ENCODE results near the gene BAG3.

The BAG3 gene

GRCh38 chr10:119620241-119621077, 30.7 kb upstream of the BAG3 start:
- Histone ChIP-seq H3K27me3 (ENCODE audit: control insufficient read depth, insufficient read depth, low read length) (no peaks in the 10 kb centered on the region), H3K27ac (ENCODE audit: low read length) (no peak overlapping the region), H3K9me3 (ENCODE audit: control insufficient read depth, low read depth, low read length) (no peaks in the 10 kb centered on the region), H3K4me1 (ENCODE audit: control insufficient read depth, low read depth, low read length) (no peaks in the 10 kb centered on the region), H3K9ac (ENCODE audit: low read length) (no peak overlapping the region), H3K36me3 (ENCODE audit: control insufficient read depth, low read depth, low read length) (no peaks in the 10 kb centered on the region), H3K4me3 (ENCODE audit: low read length) (no peak overlapping the region)

- no peaks in the 10 kb centered on the region for H3K9me3 ChIP-seq (ENCODE audit: control insufficient read depth, low read depth, low read length)
- H3K9ac ChIP-seq (ENCODE audit: low read length): no peak overlapping the region
- H3K27me3 ChIP-seq (ENCODE audit: control insufficient read depth, insufficient read depth, low read length): no peaks in the 10 kb centered on the region
- no peaks in the 10 kb centered on the region for H3K4me1 ChIP-seq (ENCODE audit: control insufficient read depth, low read depth, low read length)
- no peak overlapping the region for H3K4me3 ChIP-seq (ENCODE audit: low read length)
- no peak overlapping the region for H3K27ac ChIP-seq (ENCODE audit: low read length)
- H3K36me3 ChIP-seq (ENCODE audit: control insufficient read depth, low read depth, low read length): no peaks in the 10 kb centered on the region
Measured at GRCh38 chr10:119621078-119621384, 30.1 kb upstream of the BAG3 start.

- Histone ChIP-seq H3K9ac (ENCODE audit: low read length) (no peak overlapping the region), H3K9me3 (ENCODE audit: control insufficient read depth, low read depth, low read length) (no peaks in the 10 kb centered on the region), H3K27ac (ENCODE audit: low read length) (no peak overlapping the region), H3K36me3 (ENCODE audit: control insufficient read depth, low read depth, low read length) (no peaks in the 10 kb centered on the region), H3K4me1 (ENCODE audit: control insufficient read depth, low read depth, low read length) (no peaks in the 10 kb centered on the region), H3K27me3 (ENCODE audit: control insufficient read depth, insufficient read depth, low read length) (no peaks in the 10 kb centered on the region), H3K4me3 (ENCODE audit: low read length) (no peak overlapping the region)
Measured at GRCh38 chr10:119625570-119626280, 25.5 kb upstream of the BAG3 start.

- Histone ChIP-seq H3K4me3 (ENCODE audit: low read length) (no peak overlapping the region), H3K27ac (ENCODE audit: low read length) (no peak overlapping the region), H3K9me3 (ENCODE audit: control insufficient read depth, low read depth, low read length) (no peaks in the 10 kb centered on the region), H3K36me3 (ENCODE audit: control insufficient read depth, low read depth, low read length) (no peaks in the 10 kb centered on the region), H3K9ac (ENCODE audit: low read length) (no peak overlapping the region), H3K4me1 (ENCODE audit: control insufficient read depth, low read depth, low read length) (no peaks in the 10 kb centered on the region), H3K27me3 (ENCODE audit: control insufficient read depth, insufficient read depth, low read length) (no peaks in the 10 kb centered on the region)
Measured at GRCh38 chr10:119630300-119630699, 20.9 kb upstream of the BAG3 start.

- Histone ChIP-seq H3K27me3 (ENCODE audit: control insufficient read depth, insufficient read depth, low read length) (no peaks in the 10 kb centered on the region), H3K4me1 (ENCODE audit: control insufficient read depth, low read depth, low read length) (no peaks in the 10 kb centered on the region), H3K4me3 (ENCODE audit: low read length) (no peak overlapping the region), H3K36me3 (ENCODE audit: control insufficient read depth, low read depth, low read length) (no peaks in the 10 kb centered on the region), H3K9ac (ENCODE audit: low read length) (no peak overlapping the region), H3K9me3 (ENCODE audit: control insufficient read depth, low read depth, low read length) (no peaks in the 10 kb centered on the region), H3K27ac (ENCODE audit: low read length) (no peak overlapping the region)
Measured at GRCh38 chr10:119633538-119634218, 17.5 kb upstream of the BAG3 start.

GRCh38 chr10:119634219-119634544, 17.0 kb upstream of the BAG3 start:
- H3K36me3 ChIP-seq (ENCODE audit: control insufficient read depth, low read depth, low read length): no peaks in the 10 kb centered on the region
- H3K9me3 ChIP-seq (ENCODE audit: control insufficient read depth, low read depth, low read length): no peaks in the 10 kb centered on the region
- no peaks in the 10 kb centered on the region for H3K4me1 ChIP-seq (ENCODE audit: control insufficient read depth, low read depth, low read length)
- no peaks in the 10 kb centered on the region for H3K27me3 ChIP-seq (ENCODE audit: control insufficient read depth, insufficient read depth, low read length)
- no peak overlapping the region for H3K4me3 ChIP-seq (ENCODE audit: low read length)
- no peak overlapping the region for H3K9ac ChIP-seq (ENCODE audit: low read length)
- no peak overlapping the region for H3K27ac ChIP-seq (ENCODE audit: low read length)

- no peaks in the 10 kb centered on the region for H3K9me3 ChIP-seq (ENCODE audit: control insufficient read depth, low read depth, low read length)
- no peaks in the 10 kb centered on the region for H3K4me1 ChIP-seq (ENCODE audit: control insufficient read depth, low read depth, low read length)
Measured at GRCh38 chr10:119637631-119638030, 13.5 kb upstream of the BAG3 start.

GRCh38 chr10:119638982-119639381, 12.2 kb upstream of the BAG3 start:
- Histone ChIP-seq H3K9me3 (ENCODE audit: control insufficient read depth, low read depth, low read length) (no peaks in the 10 kb centered on the region), H3K4me3 (ENCODE audit: low read length) (no peak overlapping the region), H3K36me3 (ENCODE audit: control insufficient read depth, low read depth, low read length) (no peaks in the 10 kb centered on the region), H3K27me3 (ENCODE audit: control insufficient read depth, insufficient read depth, low read length) (no peaks in the 10 kb centered on the region), H3K9ac (ENCODE audit: low read length) (no peak overlapping the region), H3K4me1 (ENCODE audit: control insufficient read depth, low read depth, low read length) (no peaks in the 10 kb centered on the region), H3K27ac (ENCODE audit: low read length) (no peak overlapping the region)

More at GRCh38 chr10:119637631-119638030, 13.5 kb upstream of the BAG3 start:
- H3K27me3 ChIP-seq (ENCODE audit: control insufficient read depth, insufficient read depth, low read length): no peaks in the 10 kb centered on the region
- H3K4me3 ChIP-seq (ENCODE audit: low read length): no peak overlapping the region
- H3K27ac ChIP-seq (ENCODE audit: low read length): no peak overlapping the region
- no peaks in the 10 kb centered on the region for H3K36me3 ChIP-seq (ENCODE audit: control insufficient read depth, low read depth, low read length)
- no peak overlapping the region for H3K9ac ChIP-seq (ENCODE audit: low read length)

GRCh38 chr10:119640384-119640783, 10.8 kb upstream of the BAG3 start:
- Histone ChIP-seq H3K27ac (ENCODE audit: low read length) (no peak overlapping the region), H3K27me3 (ENCODE audit: control insufficient read depth, insufficient read depth, low read length) (no peaks in the 10 kb centered on the region), H3K36me3 (ENCODE audit: control insufficient read depth, low read depth, low read length) (no peaks in the 10 kb centered on the region), H3K9me3 (ENCODE audit: control insufficient read depth, low read depth, low read length) (no peaks in the 10 kb centered on the region), H3K4me1 (ENCODE audit: control insufficient read depth, low read depth, low read length) (no peaks in the 10 kb centered on the region), H3K9ac (ENCODE audit: low read length) (no peak overlapping the region), H3K4me3 (ENCODE audit: low read length) (no peak overlapping the region)

GRCh38 chr10:119640875-119641526, 10.2 kb upstream of the BAG3 start:
- Histone ChIP-seq H3K4me1 (ENCODE audit: control insufficient read depth, low read depth, low read length) (no peaks in the 10 kb centered on the region), H3K27ac (ENCODE audit: low read length) (no peak overlapping the region)

GRCh38 chr10:119642556-119643111, 8.5 kb upstream of the BAG3 start:
- Histone ChIP-seq H3K27me3 (ENCODE audit: control insufficient read depth, insufficient read depth, low read length) (no peaks in the 10 kb centered on the region), H3K4me1 (ENCODE audit: control insufficient read depth, low read depth, low read length) (no peaks in the 10 kb centered on the region), H3K9me3 (ENCODE audit: control insufficient read depth, low read depth, low read length) (no peaks in the 10 kb centered on the region), H3K36me3 (ENCODE audit: control insufficient read depth, low read depth, low read length) (no peaks in the 10 kb centered on the region), H3K9ac (ENCODE audit: low read length) (no peak overlapping the region), H3K4me3 (ENCODE audit: low read length) (no peak overlapping the region), H3K27ac (ENCODE audit: low read length) (no peak overlapping the region)

More at GRCh38 chr10:119640875-119641526, 10.2 kb upstream of the BAG3 start:
- no peaks in the 10 kb centered on the region for H3K36me3 ChIP-seq (ENCODE audit: control insufficient read depth, low read depth, low read length)
- H3K9me3 ChIP-seq (ENCODE audit: control insufficient read depth, low read depth, low read length): no peaks in the 10 kb centered on the region
- H3K9ac ChIP-seq (ENCODE audit: low read length): no peak overlapping the region
- no peak overlapping the region for H3K4me3 ChIP-seq (ENCODE audit: low read length)
- no peaks in the 10 kb centered on the region for H3K27me3 ChIP-seq (ENCODE audit: control insufficient read depth, insufficient read depth, low read length)
